PC-9 (cell line): ENCODE measurements around the gene RAB4B. TPM values are rescaled to one million over a fixed set of nuclear protein-coding genes. Genes with fewer than 3 reads are reported as not detected.

Experiments
- BruUV-seq: library from RNA; stranded (reverse); fragments of 400-500 nt; replicated peaks from 2 replicates; lab custom pipeline; 2021; lab: Mats Ljungman, UMichigan
- CTCF ChIA-PET: fragments of 300-600 bp; sonication (Branson Sonifier 250); formaldehyde crosslinking; loops from one replicate; lab custom pipeline; 2022; ENCODE audit warnings: antibody characterized with exemption; lab: Charles Lee
- POLR2A ChIA-PET: fragments of 300-600 bp; sonication (Branson Sonifier 250); formaldehyde crosslinking; loops from one replicate; lab custom pipeline; 2022; ENCODE audit warnings: antibody characterized with exemption; ENCODE audit not compliant: unreplicated experiment; lab: Charles Lee
- DNase-seq, 2 experiments: peaks; one replicate each; pipeline versions ENCODE4 v3.0.0 to v3.0.0-alpha.2; 2015 to 2022; ENCODE audit warnings: mixed read lengths in 1 of 2
- H2AFZ ChIP-seq: fragments of 200-600 bp; sonication (generic); 2 replicates; pipeline ENCODE4 v1.8.1; 2017; ENCODE audit warnings: antibody characterized with exemption
- H3F3A ChIP-seq: fragments of 200-600 bp; sonication (generic); 2 replicates; pipeline ENCODE4 v1.8.1; 2017; ENCODE audit warnings: antibody characterized with exemption, mild to moderate bottlenecking, low read depth; ENCODE audit not compliant: insufficient read depth
- H3K27ac ChIP-seq: fragments of 200-600 bp; sonication (generic); 2 replicates; pipeline ENCODE4 v1.6.1; 2016; ENCODE audit warnings: mixed run types
- H3K27me3 ChIP-seq: fragments of 200-600 bp; sonication (generic); 2 replicates; pipeline ENCODE4 v1.6.1; 2016; ENCODE audit warnings: low read depth, mixed run types; ENCODE audit not compliant: insufficient read depth
- H3K36me3 ChIP-seq: fragments of 200-600 bp; sonication (generic); 2 replicates; pipeline ENCODE4 v1.6.1; 2016; ENCODE audit warnings: low read depth, mixed run types
- H3K4me1 ChIP-seq: fragments of 200-600 bp; sonication (generic); replicated peaks from 2 replicates; pipeline ENCODE4 v1.6.1; 2016; ENCODE audit warnings: mixed run types; ENCODE audit not compliant: insufficient read depth
- H3K4me2 ChIP-seq: fragments of 200-600 bp; sonication (generic); 2 replicates; pipeline ENCODE4 v1.6.1; 2017; ENCODE audit warnings: mixed run types
- H3K4me3 ChIP-seq: fragments of 200-600 bp; sonication (generic); 2 replicates; pipeline ENCODE4 v1.6.1; 2016; ENCODE audit warnings: mixed run types
- H3K79me2 ChIP-seq: fragments of 200-600 bp; sonication (generic); 2 replicates; pipeline ENCODE4 v1.6.1; 2017; ENCODE audit warnings: low read depth, mixed run types
- H3K9me2 ChIP-seq: fragments of 200-600 bp; sonication (generic); 2 replicates; pipeline ENCODE4 v1.8.1; 2017; ENCODE audit warnings: mild to moderate bottlenecking; ENCODE audit not compliant: insufficient read depth
- H3K9me3 ChIP-seq: fragments of 200-600 bp; sonication (generic); 2 replicates; pipeline ENCODE4 v1.8.1; 2016; ENCODE audit warnings: low read depth; ENCODE audit not compliant: insufficient read depth
- H4K20me1 ChIP-seq: fragments of 200-600 bp; sonication (generic); 2 replicates; pipeline ENCODE4 v1.8.1; 2017; ENCODE audit not compliant: insufficient read depth
- EZH2 ChIP-seq: fragments of 200-600 bp; sonication (generic); IDR thresholded peaks from 2 replicates; pipeline ENCODE4 v1.8.0; 2017; ENCODE audit warnings: antibody characterized with exemption, low read depth
- intact Hi-C: fragments of 100-400 bp; cut with micrococcal nuclease; formaldehyde crosslinking; loops from one replicate; pipeline ENCODE4 v1.10.0; 2022; ENCODE audit not compliant: unreplicated experiment
- total RNA-seq: library from RNA; stranded (reverse); gene quantifications from 2 replicates; pipeline ENCODE4 v1.2.3, GENCODE V29; 2021
- TF ChIP-seq, protein P1 (sequence below): fragments of 200-600 bp; sonication (generic); conservative IDR thresholded peaks from 2 replicates; pipeline ENCODE4 v1.6.1; 2017; ENCODE audit warnings: mixed run types, antibody characterized with exemption, mild to moderate bottlenecking, moderate library complexity

RAB4B gene
- total RNA-seq, 1 experiment from 2014 or later = 22.2 TPM

DNA sequence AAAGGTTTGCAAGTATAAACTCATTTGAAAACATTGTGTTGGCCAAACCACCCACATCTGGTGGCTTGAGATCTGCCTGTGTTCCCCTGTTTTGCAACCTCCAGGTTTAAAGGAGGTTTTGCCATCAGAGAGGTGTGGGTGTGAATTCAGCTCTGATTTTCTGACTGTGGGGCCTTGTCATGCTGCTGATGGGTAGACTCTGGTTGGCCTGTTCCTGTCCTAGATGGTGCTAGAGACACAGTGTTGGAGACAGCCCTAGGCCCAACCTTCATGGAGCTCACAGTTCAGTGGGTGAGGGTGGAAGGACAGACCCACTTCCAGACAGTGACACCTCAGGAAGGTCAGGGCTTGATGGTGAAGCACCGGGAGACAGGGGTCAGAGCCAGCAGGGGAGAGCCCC lies 7.5 kb downstream of the RAB4B start:
- no TSS peak for BruUV-seq
- no peak overlapping the region for H3K27ac ChIP-seq
- no peak for DNase-seq
- intact Hi-C loops = no loop called here
- CTCF ChIA-PET = no interaction called here
- H3K4me2 ChIP-seq = no peak overlapping the region
- H3K36me3 ChIP-seq = no peaks in the 10 kb centered on the region
- H3K9me3 ChIP-seq = no peaks in the 10 kb centered on the region
- H3K9me2 ChIP-seq = no peaks in the 10 kb centered on the region
- H3F3A ChIP-seq = no peaks in the 10 kb centered on the region
- POLR2A ChIA-PET = no interaction called here
- H2AFZ ChIP-seq = no peak overlapping the region
- H3K27me3 ChIP-seq = no peaks in the 10 kb centered on the region
- TF ChIP-seq, protein P1, sequence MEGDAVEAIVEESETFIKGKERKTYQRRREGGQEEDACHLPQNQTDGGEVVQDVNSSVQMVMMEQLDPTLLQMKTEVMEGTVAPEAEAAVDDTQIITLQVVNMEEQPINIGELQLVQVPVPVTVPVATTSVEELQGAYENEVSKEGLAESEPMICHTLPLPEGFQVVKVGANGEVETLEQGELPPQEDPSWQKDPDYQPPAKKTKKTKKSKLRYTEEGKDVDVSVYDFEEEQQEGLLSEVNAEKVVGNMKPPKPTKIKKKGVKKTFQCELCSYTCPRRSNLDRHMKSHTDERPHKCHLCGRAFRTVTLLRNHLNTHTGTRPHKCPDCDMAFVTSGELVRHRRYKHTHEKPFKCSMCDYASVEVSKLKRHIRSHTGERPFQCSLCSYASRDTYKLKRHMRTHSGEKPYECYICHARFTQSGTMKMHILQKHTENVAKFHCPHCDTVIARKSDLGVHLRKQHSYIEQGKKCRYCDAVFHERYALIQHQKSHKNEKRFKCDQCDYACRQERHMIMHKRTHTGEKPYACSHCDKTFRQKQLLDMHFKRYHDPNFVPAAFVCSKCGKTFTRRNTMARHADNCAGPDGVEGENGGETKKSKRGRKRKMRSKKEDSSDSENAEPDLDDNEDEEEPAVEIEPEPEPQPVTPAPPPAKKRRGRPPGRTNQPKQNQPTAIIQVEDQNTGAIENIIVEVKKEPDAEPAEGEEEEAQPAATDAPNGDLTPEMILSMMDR = no peak
- no peak for TF ChIP-seq EZH2
- H4K20me1 ChIP-seq = no peaks in the 10 kb centered on the region; the same call in 1 of the 2 replicates
- H3K4me1 ChIP-seq = no peaks in the 10 kb centered on the region
- H3K79me2 ChIP-seq = no peaks in the 10 kb centered on the region
- H3K4me3 ChIP-seq = no peak overlapping the region

DNA sequence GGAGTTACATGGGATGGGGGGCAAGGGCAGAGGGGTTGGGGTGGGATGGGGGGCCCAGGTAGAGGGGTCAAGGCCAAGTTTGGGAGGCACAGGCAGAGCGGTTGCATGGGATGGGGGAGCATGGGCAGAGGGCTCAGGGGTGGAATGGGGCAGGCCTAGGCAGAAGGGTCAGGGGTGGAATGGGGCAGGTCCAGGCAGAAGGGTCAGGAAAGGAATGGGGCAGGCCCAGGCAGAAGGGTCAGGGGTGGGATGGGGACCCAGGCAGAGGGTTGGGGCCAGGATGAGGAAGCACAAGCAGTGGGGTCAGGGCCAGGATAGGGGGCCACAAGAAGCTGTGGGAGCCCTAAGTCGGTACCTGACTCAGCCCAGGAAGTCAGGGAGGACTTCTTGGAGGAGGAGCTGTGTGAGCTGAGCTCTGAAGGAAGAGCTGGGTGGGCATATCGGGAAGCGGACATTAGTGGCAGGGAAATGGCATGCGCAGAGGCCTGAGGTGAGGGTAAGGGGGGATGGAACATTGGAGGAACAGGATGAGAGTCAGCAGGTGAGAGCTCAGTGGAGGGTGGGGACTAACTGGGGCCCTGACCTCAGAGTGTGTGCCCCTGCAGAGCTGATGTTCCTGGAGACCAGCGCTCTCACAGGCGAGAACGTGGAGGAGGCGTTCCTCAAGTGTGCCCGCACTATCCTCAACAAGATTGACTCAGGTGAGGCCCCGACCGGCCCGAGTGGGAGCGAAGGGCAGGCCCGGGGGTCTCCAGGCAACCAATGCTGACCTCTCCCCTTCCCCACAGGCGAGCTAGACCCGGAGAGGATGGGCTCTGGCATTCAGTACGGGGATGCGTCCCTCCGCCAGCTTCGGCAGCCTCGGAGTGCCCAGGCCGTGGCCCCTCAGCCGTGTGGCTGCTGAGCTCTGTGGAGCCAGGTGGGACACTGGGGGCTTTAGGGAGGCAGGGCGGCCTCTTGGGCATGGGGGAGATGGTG lies 8.3 kb downstream of the RAB4B start:
- Histone ChIP-seq H4K20me1 (no peaks in the 10 kb centered on the region), H3K27me3 (no peaks in the 10 kb centered on the region), H2AFZ (no peak overlapping the region), H3K4me1 (no peaks in the 10 kb centered on the region), H3K4me3 (no peak overlapping the region), H3K27ac (no peak overlapping the region), H3K4me2 (no peak overlapping the region), H3K9me2 (no peaks in the 10 kb centered on the region), H3F3A (peaks cover 4% of the 10 kb centered on the region; the same call in 1 of the 2 replicates), H3K36me3 (no peaks in the 10 kb centered on the region), H3K9me3 (no peaks in the 10 kb centered on the region), H3K79me2 (no peaks in the 10 kb centered on the region)
- DNase-seq = no peak
- BruUV-seq = no TSS peak
- CTCF ChIA-PET = interaction anchor here (0.5 kb wide), 1 partner anchor 781 kb away, joined by 12 read pairs; no protein-coding TSS in a partner anchor
- intact Hi-C loops = no loop called here
- TF ChIP-seq, protein P1 = no peak
- TF ChIP-seq EZH2 = no peak
- POLR2A ChIA-PET = no interaction called here

DNA sequence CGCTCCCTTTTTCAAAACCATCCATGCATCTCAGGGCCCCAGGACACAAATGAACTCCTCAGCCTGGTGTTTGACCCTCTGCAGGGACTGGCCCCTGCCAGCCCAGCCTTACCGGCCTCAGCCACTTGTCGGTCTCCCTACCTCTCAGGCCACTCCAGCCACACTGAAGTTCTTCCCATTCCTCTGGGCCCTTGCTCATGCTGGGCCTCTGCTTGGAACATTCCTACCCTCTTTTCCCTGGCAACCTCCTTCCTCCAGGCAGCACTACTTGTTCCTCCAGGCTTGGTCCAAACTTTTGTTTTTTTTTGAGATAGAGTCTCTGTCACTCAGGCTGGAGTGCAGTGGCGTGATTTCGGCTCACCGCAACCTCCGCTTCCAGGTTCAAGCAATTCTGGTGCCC lies 13.3 kb downstream of the RAB4B start:
- TF ChIP-seq EZH2 = no peak
- TF ChIP-seq, protein P1 = no peak
- H3K4me2 ChIP-seq = no peak overlapping the region
- POLR2A ChIA-PET = no interaction called here
- CTCF ChIA-PET = no interaction called here
- H4K20me1 ChIP-seq = no peaks in the 10 kb centered on the region
- DNase-seq = no peak
- H3K79me2 ChIP-seq = no peaks in the 10 kb centered on the region
- H3K9me3 ChIP-seq = no peaks in the 10 kb centered on the region
- H3K36me3 ChIP-seq = no peaks in the 10 kb centered on the region
- no peak overlapping the region for H3K27ac ChIP-seq
- intact Hi-C loops = no loop called here
- H3F3A ChIP-seq = peaks cover 24% of the 10 kb centered on the region
- peaks cover 20% of the 10 kb centered on the region for H3K4me1 ChIP-seq
- H3K4me3 ChIP-seq = no peak overlapping the region
- H3K27me3 ChIP-seq = no peaks in the 10 kb centered on the region
- no peaks in the 10 kb centered on the region for H3K9me2 ChIP-seq
- H2AFZ ChIP-seq = no peak overlapping the region
- BruUV-seq = no TSS peak
